ENCODE results near the gene AKAP1.
A peak's percentile ranks its signal among the peaks of the same experiment; 100 is the strongest.

The AKAP1 gene

GRCh38 chr17:57050306-57050705 lies 34.7 kb upstream of the AKAP1 start:
- H3K27me3 Mint-ChIP-seq (ENCODE audit: low read depth): peaks cover 11% of the 10 kb centered on the region
- H3K9me3 Mint-ChIP-seq: no peaks in the 10 kb centered on the region
- no peaks in the 10 kb centered on the region for H3K36me3 Mint-ChIP-seq (ENCODE audit: low read depth)
- H3K4me1 Mint-ChIP-seq: peaks cover 28% of the 10 kb centered on the region
- TF ChIP-seq CTCF (IDR thresholded peaks at IDR 0.05; ENCODE audit: unreplicated experiment in 3 of 3): no peak
- H3K27ac Mint-ChIP-seq: peak overlapping the region in 1 of 3 experiments; percentile 54
- H3K4me3 Mint-ChIP-seq: no peak overlapping the region

GRCh38 chr17:57051886-57052361 lies 33.1 kb upstream of the AKAP1 start:
- no peak for TF ChIP-seq CTCF (IDR thresholded peaks at IDR 0.05; ENCODE audit: unreplicated experiment in 3 of 3)
- no peaks in the 10 kb centered on the region for H3K36me3 Mint-ChIP-seq (ENCODE audit: low read depth)
- peaks cover 11% of the 10 kb centered on the region for H3K27me3 Mint-ChIP-seq (ENCODE audit: low read depth)

GRCh38 chr17:57062865-57063264 lies 22.2 kb upstream of the AKAP1 start:
- Mint-ChIP-seq H3K27me3 (ENCODE audit: low read depth) (peaks cover 15% of the 10 kb centered on the region), H3K36me3 (ENCODE audit: low read depth) (no peaks in the 10 kb centered on the region), H3K27ac (peak overlapping the region in 1 of 3 experiments; percentile 26), H3K4me3 (peak overlapping the region in 1 of 3 experiments; percentile 22), H3K9me3 (no peaks in the 10 kb centered on the region), H3K4me1 (peaks cover 13% of the 10 kb centered on the region)
- TF ChIP-seq CTCF (IDR thresholded peaks at IDR 0.05; ENCODE audit: unreplicated experiment in 3 of 3): no peak

More at GRCh38 chr17:57051886-57052361, 33.1 kb upstream of the AKAP1 start:
- H3K4me3 Mint-ChIP-seq: peak overlapping the region in 1 of 3 experiments; percentile 35
- peaks cover 28% of the 10 kb centered on the region for H3K4me1 Mint-ChIP-seq
- no peaks in the 10 kb centered on the region for H3K9me3 Mint-ChIP-seq
- peak overlapping the region in 1 of 3 experiments; percentile 7 for H3K27ac Mint-ChIP-seq

- H3K9me3 Mint-ChIP-seq: no peaks in the 10 kb centered on the region
- H3K36me3 Mint-ChIP-seq (ENCODE audit: low read depth): no peaks in the 10 kb centered on the region
- no peak overlapping the region for H3K27ac Mint-ChIP-seq
- H3K4me3 Mint-ChIP-seq: no peak overlapping the region
- peaks cover 15% of the 10 kb centered on the region for H3K27me3 Mint-ChIP-seq (ENCODE audit: low read depth)
- TF ChIP-seq CTCF (IDR thresholded peaks at IDR 0.05; ENCODE audit: unreplicated experiment in 3 of 3): no peak
- H3K4me1 Mint-ChIP-seq: peaks cover 16% of the 10 kb centered on the region
Measured at GRCh38 chr17:57067162-57067561, 17.9 kb upstream of the AKAP1 start.

- no peaks in the 10 kb centered on the region for H3K9me3 Mint-ChIP-seq
- peak overlapping the region; percentile 38 to 46 (median 40) for H3K27ac Mint-ChIP-seq
- TF ChIP-seq CTCF (IDR thresholded peaks at IDR 0.05; ENCODE audit: unreplicated experiment in 3 of 3): no peak
- peaks cover 16% of the 10 kb centered on the region for H3K4me1 Mint-ChIP-seq
- no peak overlapping the region for H3K4me3 Mint-ChIP-seq
- H3K36me3 Mint-ChIP-seq (ENCODE audit: low read depth): no peaks in the 10 kb centered on the region
- peaks cover 15% of the 10 kb centered on the region for H3K27me3 Mint-ChIP-seq (ENCODE audit: low read depth)
Measured at GRCh38 chr17:57067781-57068180, 17.3 kb upstream of the AKAP1 start.

- peak overlapping the region in 2 of 3 experiments; percentile 38 to 40 for H3K27ac Mint-ChIP-seq
- H3K9me3 Mint-ChIP-seq: no peaks in the 10 kb centered on the region
- peaks cover 12% of the 10 kb centered on the region for H3K4me1 Mint-ChIP-seq
- H3K36me3 Mint-ChIP-seq (ENCODE audit: low read depth): no peaks in the 10 kb centered on the region
- TF ChIP-seq CTCF (IDR thresholded peaks at IDR 0.05; ENCODE audit: unreplicated experiment in 3 of 3): no peak
- peaks cover 12% of the 10 kb centered on the region for H3K27me3 Mint-ChIP-seq (ENCODE audit: low read depth)
- no peak overlapping the region for H3K4me3 Mint-ChIP-seq
Measured at GRCh38 chr17:57068222-57068658, 16.8 kb upstream of the AKAP1 start.

Data from nephron (organoid).